ENCODE measurements around the gene MBNL2.

The MBNL2 gene

DNA sequence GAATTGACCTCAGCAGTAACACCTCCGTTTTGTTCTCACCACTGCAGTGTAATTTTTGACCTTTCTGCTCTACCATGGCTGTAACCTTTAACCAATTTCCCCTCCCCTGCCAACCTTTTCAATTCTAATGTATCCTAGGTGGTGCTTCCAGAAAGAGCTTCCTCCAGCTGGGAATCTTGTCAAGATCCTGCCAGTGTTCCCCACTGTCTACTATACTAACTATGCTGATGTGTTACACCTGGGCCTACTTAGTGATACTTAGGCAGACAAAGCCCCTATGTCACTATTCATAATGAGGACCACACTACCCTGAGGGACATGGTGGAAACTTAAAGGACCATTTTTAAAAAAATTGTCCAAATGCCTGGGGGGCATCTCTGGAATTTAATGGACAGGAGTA lies 41.0 kb downstream of the MBNL2 start:
- no peaks in the 10 kb centered on the region for H4K20me1 ChIP-seq (ENCODE audit: low read depth, low read length)
- no peaks in the 10 kb centered on the region for H3F3A ChIP-seq (ENCODE audit: insufficient read depth)
- no peak overlapping the region for H3K9ac ChIP-seq (ENCODE audit: low read length)
- no peak overlapping the region for H3K27ac ChIP-seq (ENCODE audit: low read depth, low read length)
- no peak overlapping the region for H2AFZ ChIP-seq (ENCODE audit: low read depth, low read length, severe bottlenecking)
- H3K27me3 ChIP-seq (ENCODE audit: low read length), result no peaks in the 10 kb centered on the region
- H3K9me2 ChIP-seq (replicated peaks; ENCODE audit: insufficient read depth, low read length), result no peaks in the 10 kb centered on the region
- H3K79me2 ChIP-seq (ENCODE audit: insufficient read depth, low read length), result no peaks in the 10 kb centered on the region
- H3K4me3 ChIP-seq (ENCODE audit: insufficient read depth, low read length, poor library complexity, severe bottlenecking), result no peak overlapping the region
- no peaks in the 10 kb centered on the region for H3K9me3 ChIP-seq (ENCODE audit: insufficient read depth, low read length)
- H3K36me3 ChIP-seq (ENCODE audit: low read length), result no peaks in the 10 kb centered on the region
- no peak for TF ChIP-seq EZH2phosphoT487 (conservative IDR thresholded peaks at IDR 0.05; ENCODE audit: low read length)
- TF ChIP-seq, protein P1, sequence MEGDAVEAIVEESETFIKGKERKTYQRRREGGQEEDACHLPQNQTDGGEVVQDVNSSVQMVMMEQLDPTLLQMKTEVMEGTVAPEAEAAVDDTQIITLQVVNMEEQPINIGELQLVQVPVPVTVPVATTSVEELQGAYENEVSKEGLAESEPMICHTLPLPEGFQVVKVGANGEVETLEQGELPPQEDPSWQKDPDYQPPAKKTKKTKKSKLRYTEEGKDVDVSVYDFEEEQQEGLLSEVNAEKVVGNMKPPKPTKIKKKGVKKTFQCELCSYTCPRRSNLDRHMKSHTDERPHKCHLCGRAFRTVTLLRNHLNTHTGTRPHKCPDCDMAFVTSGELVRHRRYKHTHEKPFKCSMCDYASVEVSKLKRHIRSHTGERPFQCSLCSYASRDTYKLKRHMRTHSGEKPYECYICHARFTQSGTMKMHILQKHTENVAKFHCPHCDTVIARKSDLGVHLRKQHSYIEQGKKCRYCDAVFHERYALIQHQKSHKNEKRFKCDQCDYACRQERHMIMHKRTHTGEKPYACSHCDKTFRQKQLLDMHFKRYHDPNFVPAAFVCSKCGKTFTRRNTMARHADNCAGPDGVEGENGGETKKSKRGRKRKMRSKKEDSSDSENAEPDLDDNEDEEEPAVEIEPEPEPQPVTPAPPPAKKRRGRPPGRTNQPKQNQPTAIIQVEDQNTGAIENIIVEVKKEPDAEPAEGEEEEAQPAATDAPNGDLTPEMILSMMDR (IDR thresholded peaks at IDR 0.05; ENCODE audit: insufficient read depth, low read length, poor library complexity, severe bottlenecking), result no peak
- no peak overlapping the region for H3K4me2 ChIP-seq (ENCODE audit: low read depth, low read length, poor library complexity, severe bottlenecking)

DNA sequence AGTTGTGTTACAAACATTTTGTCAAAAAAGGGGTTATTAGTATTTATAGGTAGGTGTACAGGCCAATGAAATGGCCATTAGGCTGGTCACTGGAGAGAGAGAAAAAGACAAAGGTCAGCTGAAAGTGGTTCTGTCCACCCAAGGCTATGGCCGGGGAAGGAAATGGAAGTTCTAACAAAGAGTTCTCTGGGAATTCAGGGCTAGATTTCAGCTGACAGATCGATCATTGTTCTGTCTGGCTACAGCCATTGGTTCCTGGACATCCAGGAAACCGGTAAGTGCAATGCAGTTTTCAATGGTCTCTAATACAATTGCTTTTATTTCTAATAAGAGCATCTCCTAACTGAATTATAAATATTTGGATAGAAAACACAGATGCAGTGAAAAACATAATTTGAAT lies 42.5 kb downstream of the MBNL2 start:
- H3K27me3 ChIP-seq (ENCODE audit: low read length), result no peaks in the 10 kb centered on the region
- no peak overlapping the region for H3K9ac ChIP-seq (ENCODE audit: low read length)
- H3F3A ChIP-seq (ENCODE audit: insufficient read depth), result no peaks in the 10 kb centered on the region
- no peaks in the 10 kb centered on the region for H3K79me2 ChIP-seq (ENCODE audit: insufficient read depth, low read length)
- H3K4me3 ChIP-seq (ENCODE audit: insufficient read depth, low read length, poor library complexity, severe bottlenecking), result no peak overlapping the region
- H2AFZ ChIP-seq (ENCODE audit: low read depth, low read length, severe bottlenecking), result no peak overlapping the region
- no peak for TF ChIP-seq EZH2phosphoT487 (conservative IDR thresholded peaks at IDR 0.05; ENCODE audit: low read length)
- TF ChIP-seq, protein P1 (IDR thresholded peaks at IDR 0.05; ENCODE audit: insufficient read depth, low read length, poor library complexity, severe bottlenecking), result no peak
- no peak overlapping the region for H3K27ac ChIP-seq (ENCODE audit: low read depth, low read length)
- H3K9me3 ChIP-seq (ENCODE audit: insufficient read depth, low read length), result no peaks in the 10 kb centered on the region
- H3K4me2 ChIP-seq (ENCODE audit: low read depth, low read length, poor library complexity, severe bottlenecking), result no peak overlapping the region
- no peaks in the 10 kb centered on the region for H3K36me3 ChIP-seq (ENCODE audit: low read length)
- H3K9me2 ChIP-seq (replicated peaks; ENCODE audit: insufficient read depth, low read length), result no peaks in the 10 kb centered on the region
- H4K20me1 ChIP-seq (ENCODE audit: low read depth, low read length), result no peaks in the 10 kb centered on the region

DNA sequence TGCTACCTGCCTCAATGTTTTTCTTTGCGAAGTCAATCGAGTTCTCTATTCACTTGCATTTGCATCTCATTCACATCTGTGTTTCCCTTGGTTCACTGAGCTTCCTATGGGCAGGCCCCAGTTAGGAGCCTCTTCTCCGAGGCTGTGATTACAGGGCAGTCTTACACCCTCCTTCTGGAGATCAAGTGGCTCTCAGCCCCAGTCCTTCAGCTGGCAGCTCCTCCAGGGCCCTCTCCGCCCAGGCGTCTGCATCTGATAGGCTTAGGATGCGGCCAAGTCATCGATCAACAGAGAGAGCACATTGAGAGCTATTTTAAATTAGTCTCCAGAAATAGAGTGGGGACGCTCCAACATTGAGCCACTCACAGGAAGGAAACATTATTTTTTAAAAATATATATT lies 44.2 kb downstream of the MBNL2 start:
- Histone ChIP-seq H3K9me3 (ENCODE audit: insufficient read depth, low read length) (no peaks in the 10 kb centered on the region), H4K20me1 (ENCODE audit: low read depth, low read length) (no peaks in the 10 kb centered on the region), H3F3A (ENCODE audit: insufficient read depth) (no peaks in the 10 kb centered on the region), H3K9me2 (replicated peaks; ENCODE audit: insufficient read depth, low read length) (no peaks in the 10 kb centered on the region), H3K36me3 (ENCODE audit: low read length) (no peaks in the 10 kb centered on the region), H3K9ac (ENCODE audit: low read length) (no peak overlapping the region), H2AFZ (ENCODE audit: low read depth, low read length, severe bottlenecking) (no peak overlapping the region), H3K4me3 (ENCODE audit: insufficient read depth, low read length, poor library complexity, severe bottlenecking) (no peak overlapping the region), H3K4me2 (ENCODE audit: low read depth, low read length, poor library complexity, severe bottlenecking) (no peak overlapping the region), H3K27me3 (ENCODE audit: low read length) (no peaks in the 10 kb centered on the region), H3K79me2 (ENCODE audit: insufficient read depth, low read length) (no peaks in the 10 kb centered on the region), H3K27ac (ENCODE audit: low read depth, low read length) (no peak overlapping the region)
- TF ChIP-seq, protein P1 (IDR thresholded peaks at IDR 0.05; ENCODE audit: insufficient read depth, low read length, poor library complexity, severe bottlenecking), result no peak
- no peak for TF ChIP-seq EZH2phosphoT487 (conservative IDR thresholded peaks at IDR 0.05; ENCODE audit: low read length)
